Lower leg skin (tissue), 3 donors: ENCODE measurements around the gene VSTM2L.

Source experiments
- POLR2A ChIP-seq, 2 donors: fragments of 450-650 bp; IDR thresholded peaks; one replicate each; pipeline ENCODE4 v1.6.1; 2016 to 2017; ENCODE audit warnings: antibody characterized with exemption in 2 of 2, mild to moderate bottlenecking in 1 of 2, moderate library complexity in 1 of 2
- TF ChIP-seq, protein P1 (sequence below), 3 donors: fragments of 450-650 bp; IDR thresholded peaks; one replicate each; pipeline ENCODE4 v1.5.1; 2016; ENCODE audit warnings: antibody characterized with exemption in 3 of 3, mild to moderate bottlenecking in 3 of 3, moderate library complexity in 2 of 3

DNA sequence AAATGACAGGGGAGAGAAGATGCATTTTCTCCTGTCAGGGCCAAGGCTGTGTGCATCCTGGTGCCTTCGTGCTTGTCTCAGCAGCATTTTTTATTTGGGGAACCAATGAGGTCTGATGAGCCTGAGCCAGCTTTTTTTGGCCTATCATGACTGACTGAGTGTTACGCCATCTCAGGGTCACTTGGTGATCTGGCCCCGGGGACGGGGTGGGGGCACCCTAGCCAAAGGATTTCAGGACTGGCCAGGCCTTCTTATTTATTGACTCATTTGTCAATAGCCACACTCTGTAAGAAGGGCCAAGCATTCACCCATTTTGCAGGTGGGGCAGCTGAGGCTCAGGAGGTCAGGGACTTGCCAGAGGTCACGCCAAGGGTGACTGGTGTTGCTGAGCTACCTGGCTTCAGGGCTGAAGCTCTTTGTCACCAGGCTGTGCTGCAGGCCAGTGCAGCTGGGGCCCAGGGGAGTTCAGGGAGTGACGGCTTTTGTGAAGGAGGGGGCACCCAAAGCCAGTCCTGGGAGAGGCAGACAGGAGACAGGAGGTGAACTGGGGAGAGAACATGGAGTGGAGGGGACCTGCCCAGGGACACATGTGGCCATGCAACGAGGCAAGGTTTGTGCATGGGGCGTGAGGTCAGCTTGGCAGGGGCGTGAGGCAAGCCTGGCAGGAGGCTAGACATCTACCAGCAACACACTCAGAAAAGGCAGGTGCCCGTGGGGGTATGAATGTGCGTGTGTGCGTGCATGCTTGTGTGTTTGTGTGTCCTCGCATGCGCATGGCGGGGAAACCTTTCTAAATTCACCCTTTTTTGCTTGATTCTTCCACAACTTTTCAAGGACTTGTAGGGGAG lies 31.1 kb downstream of the VSTM2L start:
- TF ChIP-seq, protein P1, sequence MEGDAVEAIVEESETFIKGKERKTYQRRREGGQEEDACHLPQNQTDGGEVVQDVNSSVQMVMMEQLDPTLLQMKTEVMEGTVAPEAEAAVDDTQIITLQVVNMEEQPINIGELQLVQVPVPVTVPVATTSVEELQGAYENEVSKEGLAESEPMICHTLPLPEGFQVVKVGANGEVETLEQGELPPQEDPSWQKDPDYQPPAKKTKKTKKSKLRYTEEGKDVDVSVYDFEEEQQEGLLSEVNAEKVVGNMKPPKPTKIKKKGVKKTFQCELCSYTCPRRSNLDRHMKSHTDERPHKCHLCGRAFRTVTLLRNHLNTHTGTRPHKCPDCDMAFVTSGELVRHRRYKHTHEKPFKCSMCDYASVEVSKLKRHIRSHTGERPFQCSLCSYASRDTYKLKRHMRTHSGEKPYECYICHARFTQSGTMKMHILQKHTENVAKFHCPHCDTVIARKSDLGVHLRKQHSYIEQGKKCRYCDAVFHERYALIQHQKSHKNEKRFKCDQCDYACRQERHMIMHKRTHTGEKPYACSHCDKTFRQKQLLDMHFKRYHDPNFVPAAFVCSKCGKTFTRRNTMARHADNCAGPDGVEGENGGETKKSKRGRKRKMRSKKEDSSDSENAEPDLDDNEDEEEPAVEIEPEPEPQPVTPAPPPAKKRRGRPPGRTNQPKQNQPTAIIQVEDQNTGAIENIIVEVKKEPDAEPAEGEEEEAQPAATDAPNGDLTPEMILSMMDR (IDR thresholded peaks at IDR 0.05), result no peak
- no peak for TF ChIP-seq POLR2A (IDR thresholded peaks at IDR 0.05)
